ENCODE measurements around the gene PTRHD1. TPM values are rescaled to one million over a fixed set of nuclear protein-coding genes. Genes with fewer than 3 reads are reported as not detected.
"Not testable (repeated sequence)": the region's sequence is repeated elsewhere in the genome, so short reads cannot be mapped to it uniquely, and the experiment has no call there.

PTRHD1 gene
- total and polyA plus RNA-seq, 2 of the 8 experiments (the other 6 are each of a cell fraction or from before 2014, with no cell fraction given), result 46.2 to 91.9 TPM

GRCh38 chr2:24835411-24835810 is 42.2 kb upstream of the PTRHD1 start:
- H3K4ac ChIP-seq (replicated peaks; ENCODE audit: insufficient read length, low read depth, low read length); H3K27me3 ChIP-seq (replicated peaks in 1 of 4; ENCODE audit: control insufficient read depth in 3 of 4, extremely low read depth in 1 of 4, insufficient read depth in 3 of 4, low read length in 3 of 4); H4K20me1 ChIP-seq (replicated peaks in 1 of 2; ENCODE audit: control insufficient read depth in 1 of 2, insufficient read depth in 2 of 2, low read length in 2 of 2); H3K18ac ChIP-seq (ENCODE audit: extremely low read depth, low read length); H2BK20ac ChIP-seq (ENCODE audit: low read length); H2BK12ac ChIP-seq (ENCODE audit: low read depth, low read length); H4K91ac ChIP-seq (replicated peaks; ENCODE audit: insufficient read length, low read length); H3K27ac ChIP-seq (ENCODE audit: low read depth, low read length); H3K56ac ChIP-seq (replicated peaks; ENCODE audit: insufficient read length, low read depth, low read length); H3K4me3 ChIP-seq (ENCODE audit: extremely low read depth in 1 of 4, insufficient read depth in 2 of 4, low read depth in 3 of 4, low read length in 4 of 4); H2BK5ac ChIP-seq (ENCODE audit: low read depth, low read length); H3K79me2 ChIP-seq (ENCODE audit: control insufficient read depth in 1 of 2, insufficient read depth in 2 of 2, low read length in 2 of 2); H4K8ac ChIP-seq (ENCODE audit: extremely low read depth, insufficient read depth, low read length); H3K14ac ChIP-seq (ENCODE audit: insufficient read length); H2BK15ac ChIP-seq (ENCODE audit: low read length); H4K5ac ChIP-seq (ENCODE audit: insufficient read length, low read depth, low read length); H3K79me1 ChIP-seq (ENCODE audit: low read depth, low read length); H3K4me2 ChIP-seq (ENCODE audit: insufficient read depth in 1 of 2, low read depth in 2 of 2, low read length in 2 of 2); H2AK5ac ChIP-seq (ENCODE audit: low read depth, low read length); FAIRE-seq; H2AFZ ChIP-seq (ENCODE audit: low read length); H2BK120ac ChIP-seq (replicated peaks; ENCODE audit: low read depth, low read length); H3K23ac ChIP-seq (ENCODE audit: insufficient read length); H3K23me2 ChIP-seq (ENCODE audit: low read depth, low read length); H3K9ac ChIP-seq (replicated peaks in 1 of 4; ENCODE audit: extremely low read depth in 1 of 4, low read depth in 3 of 4, low read length in 3 of 4); DNase-seq (ENCODE audit: low read depth in 1 of 2, low spot score in 2 of 2): not testable (repeated sequence)
- Histone ChIP-seq H3K36me3 (ENCODE audit: control insufficient read depth in 2 of 4, insufficient read depth in 4 of 4, low read length in 3 of 4) (peaks cover 0 to 16% (median 2%) of the 10 kb centered on the region in 4 experiments; a peak in 4 of 8 replicates), H3K9me3 (ENCODE audit: insufficient read depth in 2 of 2, low read depth in 1 of 2, low read length in 1 of 2) (peaks cover 2 to 13% of the 10 kb centered on the region in 2 experiments; a peak in 1 of 4 replicates), H3K4me1 (replicated peaks in 1 of 4; ENCODE audit: control insufficient read depth in 3 of 4, insufficient read depth in 4 of 4, low read length in 3 of 4) (peaks cover 0 to 14% (median 6%) of the 10 kb centered on the region in 4 experiments; a peak in 5 of 7 replicates)
- ChIA-PET CTCF (ENCODE audit: partially characterized antibody) (interaction anchor here (0.5 to 1.1 kb wide), 3 partner anchors 31 to 1012 kb away, joined by 3 read pairs; no protein-coding TSS in a partner anchor), POLR2A (ENCODE audit: partially characterized antibody) (interaction anchor here (0.7 kb wide), 1 partner anchor 237 kb away, joined by 3 read pairs; no protein-coding TSS in a partner anchor)
- 85% methylated on average over 8 of the region's 8 CpGs; no CpG with 5 or more reads in 1 of the 2 experiments for WGBS, 2 experiments (ENCODE audit: extremely low coverage in 1 of 2, insufficient coverage in 1 of 2, insufficient read length in 1 of 2, insufficient replicate concordance in 2 of 2, low coverage in 1 of 2, low lambda C conversion rate in 2 of 2, missing lambda C conversion rate in 1 of 2)
